NCI-H345 treated with DMSO at 0.1 percent for 48 hours (cell line): ENCODE results near the gene LHPP.

Source experiments
- DNase-seq: peaks from one replicate; lab custom pipeline; 2025; ENCODE audit not compliant: unreplicated experiment; lab: John Stamatoyannopoulos, UW

LHPP gene

GRCh38 chr10:124592101-124592500 lies 130.5 kb downstream of the LHPP start:
- DNase-seq: no peak

GRCh38 chr10:124592736-124593430 lies 131.3 kb downstream of the LHPP start:
- DNase-seq: no peak

GRCh38 chr10:124593431-124593985 lies 131.9 kb downstream of the LHPP start:
- DNase-seq: no peak

- DNase-seq: no peak
Observed at GRCh38 chr10:124594240-124594639, 132.6 kb downstream of the LHPP start.

GRCh38 chr10:124595143-124595883 lies 133.7 kb downstream of the LHPP start:
- DNase-seq: no peak

- DNase-seq: no peak
Observed at GRCh38 chr10:124596116-124596785, 134.6 kb downstream of the LHPP start.

GRCh38 chr10:124596962-124597845 lies 135.6 kb downstream of the LHPP start:
- no peak for DNase-seq

GRCh38 chr10:124597846-124598165 lies 136.2 kb downstream of the LHPP start:
- DNase-seq: no peak

GRCh38 chr10:124598196-124598595 lies 136.6 kb downstream of the LHPP start:
- no peak for DNase-seq

GRCh38 chr10:124598773-124599587 lies 137.4 kb downstream of the LHPP start:
- DNase-seq: no peak

GRCh38 chr10:124599588-124600050 lies 138.0 kb downstream of the LHPP start:
- no peak for DNase-seq

- no peak for DNase-seq
Observed at GRCh38 chr10:124600051-124600880, 138.6 kb downstream of the LHPP start.

GRCh38 chr10:124601016-124601415 lies 139.4 kb downstream of the LHPP start:
- no peak for DNase-seq

GRCh38 chr10:124601431-124602120 lies 140.0 kb downstream of the LHPP start:
- no peak for DNase-seq

GRCh38 chr10:124602121-124602561 lies 140.5 kb downstream of the LHPP start:
- DNase-seq: no peak

- no peak for DNase-seq
Observed at GRCh38 chr10:124602646-124603365, 141.2 kb downstream of the LHPP start.

GRCh38 chr10:124603376-124604213 lies 142.0 kb downstream of the LHPP start:
- DNase-seq: no peak
